A375 (cell line): Measurements from ENCODE around the gene TIMM17B. TPM values are rescaled to one million over a fixed set of nuclear protein-coding genes. Genes with fewer than 3 reads are reported as not detected.

Experiments used
- total RNA-seq: library from RNA; depleted of rRNA; stranded (reverse); fragments of >200 nt; shearing (Covaris generic); gene quantifications from 2 replicates; pipeline ENCODE4 v1.2.3, GENCODE V29; 2014; rRNA removed

Gene TIMM17B
- 87.5 and 103 TPM in 2 replicates for total RNA-seq

DNA sequence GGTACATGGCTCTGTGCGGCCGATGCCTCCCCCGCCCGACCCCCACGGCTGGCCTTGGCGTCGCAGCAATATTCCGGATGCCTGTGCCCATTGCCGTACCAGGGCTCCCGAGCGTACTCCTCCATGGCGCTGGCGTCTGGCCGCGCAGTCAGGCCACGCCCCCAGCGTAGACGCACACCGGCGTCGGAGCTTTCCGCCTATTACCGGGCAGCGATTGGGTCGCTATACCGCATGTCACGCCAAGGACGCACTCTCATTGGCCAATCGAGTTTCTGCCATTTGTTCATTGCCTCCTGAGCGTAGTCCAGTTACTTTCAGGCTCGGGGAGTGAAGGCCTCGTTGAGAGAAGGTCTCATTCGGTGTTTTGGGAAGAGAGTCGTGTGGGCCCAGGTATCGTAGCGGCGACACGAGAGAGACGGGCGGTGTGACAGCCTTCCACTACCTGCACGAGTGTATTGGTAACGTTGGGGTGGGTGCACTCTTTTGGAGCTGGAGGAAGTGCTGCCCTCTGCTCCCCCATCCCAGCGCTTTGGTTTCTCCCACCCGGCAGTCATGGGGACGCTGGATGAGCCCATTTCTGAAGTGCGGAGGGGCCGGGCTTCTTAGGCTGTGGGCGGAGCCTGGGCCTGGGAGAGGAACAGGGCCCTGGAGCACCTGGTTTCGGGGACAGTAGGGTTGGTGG lies at the start of gene TIMM17B, which contains the start of gene PQBP1:
TIMM17B (minus strand) TSS at position 144 of the 682 bp plus-strand sequence; CDS start at position 125, 19 bp downstream.
PQBP1 (plus strand) TSS at position 306 of the 682 bp plus-strand sequence. CDS start 580 bp downstream, outside the sequence.

GRCh38 chrX:48918643-48919340 lies 21.2 kb upstream of the TIMM17B start, which contains the start of gene PIM2:
TSS of gene PIM2 (minus strand) at chrX:48919024. CDS start at chrX:48918834, 190 bp downstream.

DNA sequence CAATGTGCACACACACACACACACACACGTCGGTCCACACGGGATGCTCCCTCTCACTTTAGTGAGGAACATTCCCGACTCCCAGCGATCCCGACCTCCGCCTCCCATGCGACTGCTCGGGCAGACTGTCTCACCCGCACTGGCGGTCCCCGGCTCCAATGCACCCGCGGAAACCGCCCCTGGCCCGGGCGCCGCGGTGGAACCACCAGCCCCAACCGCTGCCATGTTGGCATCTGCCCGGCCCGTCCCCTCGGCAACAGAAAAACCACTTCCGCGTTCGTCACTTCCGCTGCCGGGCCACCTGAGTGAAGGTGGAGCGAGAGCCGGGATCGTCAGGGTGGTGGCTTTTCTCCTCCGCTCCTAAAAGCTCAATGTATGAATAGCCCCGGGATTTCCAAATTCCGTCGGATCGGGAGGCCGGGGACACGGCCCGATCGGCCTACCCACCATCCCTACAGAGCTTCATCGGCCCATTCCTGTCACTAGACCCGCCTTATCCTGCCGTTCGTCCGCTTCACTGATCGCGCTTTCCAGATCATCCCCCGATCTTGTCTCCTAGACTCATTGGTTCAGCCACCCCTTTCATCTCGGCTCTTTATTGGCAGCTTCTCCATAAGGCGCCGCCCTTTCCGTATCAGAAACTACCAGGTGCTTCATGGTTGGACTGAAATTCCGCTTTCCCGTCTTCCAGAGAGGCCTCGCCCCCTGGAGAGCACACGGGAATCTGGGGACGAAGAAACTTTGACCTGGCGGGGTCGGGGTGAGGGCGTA lies 14.0 kb upstream of the TIMM17B start, which contains the start of gene SLC35A2:
SLC35A2 (minus strand) TSS at position 235 of the 771 bp plus-strand sequence; CDS start at position 225, 10 bp downstream.

Other genes starting within 250 kb of the TIMM17B start
- gene WAS, start 214.0 kb downstream of the TIMM17B start, total RNA-seq: 0.69 and 1.6 TPM in 2 replicates
- gene SUV39H1, start 201.0 kb downstream of the TIMM17B start, total RNA-seq: 24.2 and 24.8 TPM in 2 replicates
- gene GLOD5, start 136.0 kb downstream of the TIMM17B start, total RNA-seq: not detected in 2 replicates
- not detected in 2 replicates for gene GATA1, start 111.2 kb downstream of the TIMM17B start, total RNA-seq
- 52.6 and 53.5 TPM in 2 replicates for gene HDAC6, start 95.7 kb downstream of the TIMM17B start, total RNA-seq
- gene ERAS, start 71.3 kb downstream of the TIMM17B start, total RNA-seq: not detected in 2 replicates
- gene PCSK1N, start 62.2 kb downstream of the TIMM17B start, total RNA-seq: 0.94 and 2.3 TPM in 2 replicates
- gene PQBP1, start 162 bp upstream of the TIMM17B start, total RNA-seq: 169 and 185 TPM in 2 replicates
- gene SLC35A2, start 13.9 kb upstream of the TIMM17B start, total RNA-seq: 31.2 and 31.6 TPM in 2 replicates
- 16.0 and 21.2 TPM in 2 replicates for gene PIM2, start 21.3 kb upstream of the TIMM17B start, total RNA-seq
- 54.6 and 60.1 TPM in 2 replicates for gene OTUD5, start 59.8 kb upstream of the TIMM17B start, total RNA-seq
- gene KCND1, start 74.1 kb upstream of the TIMM17B start, total RNA-seq: 0.30 and 0.96 TPM in 2 replicates
- gene GRIPAP1, start 104.5 kb upstream of the TIMM17B start, total RNA-seq: 44.3 and 49.3 TPM in 2 replicates
- gene TFE3, start 145.6 kb upstream of the TIMM17B start, total RNA-seq: 41.4 and 48.1 TPM in 2 replicates
- gene CCDC120, start 161.2 kb upstream of the TIMM17B start, total RNA-seq: 0.48 and 0.83 TPM in 2 replicates
- gene PRAF2, start 176.2 kb upstream of the TIMM17B start, total RNA-seq: 17.2 and 19.5 TPM in 2 replicates
- 132 and 139 TPM in 2 replicates for gene WDR45, start 182.1 kb upstream of the TIMM17B start, total RNA-seq
- gene GPKOW, start 226.0 kb upstream of the TIMM17B start, total RNA-seq: 44.0 and 46.9 TPM in 2 replicates